Memory B cell (primary cell): ENCODE results near the gene MEFV.

Experiments
- ATAC-seq: fragments of 150-1000 bp; cut with Tn5 transposase; 2 replicates; pipeline ENCODE4 v1.10.0; 2021; ENCODE audit warnings: low read depth, mild to moderate bottlenecking, moderate library complexity
- DNase-seq, 2 donors: peaks; one replicate each; pipeline ENCODE4 v3.0.0; 2022; ENCODE audit warnings: low spot score in 2 of 2
- H3K27ac Mint-ChIP-seq: one replicate; pipeline ENCODE4 v1.8.0; 2022; ENCODE audit warnings: mild to moderate bottlenecking, moderate library complexity, mixed read lengths
- H3K27me3 Mint-ChIP-seq: one replicate; pipeline ENCODE4 v1.8.0; 2022; ENCODE audit warnings: mixed read lengths
- H3K36me3 Mint-ChIP-seq: one replicate; pipeline ENCODE4 v1.8.0; 2022; ENCODE audit warnings: mild to moderate bottlenecking, mixed read lengths
- H3K4me1 Mint-ChIP-seq: one replicate; pipeline ENCODE4 v1.8.0; 2022; ENCODE audit warnings: mixed read lengths
- H3K4me3 Mint-ChIP-seq: one replicate; pipeline ENCODE4 v1.8.0; 2022; ENCODE audit warnings: mild to moderate bottlenecking, moderate library complexity, mixed read lengths
- H3K9me3 Mint-ChIP-seq: one replicate; pipeline ENCODE4 v1.8.0; 2022; ENCODE audit warnings: mixed read lengths

MEFV gene

GRCh38 chr16:3256146-3256865 is at the start of gene MEFV:
Gene MEFV, minus strand, starts transcription at chr16:3256633. Its CDS starts 46 bp downstream, at chr16:3256587.
- Mint-ChIP-seq H3K4me3 (no peak within 1 kb of the TSS), H3K27ac (no peak within 1 kb of the TSS), H3K36me3 (peaks cover 1% of the 10 kb centered on the region), H3K4me1 (no peaks in the 10 kb centered on the region), H3K27me3 (peaks cover 6% of the 10 kb centered on the region), H3K9me3 (no peaks in the 10 kb centered on the region)
- DNase-seq, result no peak
- no peak for ATAC-seq

- H3K27ac Mint-ChIP-seq, result peak overlapping the region; percentile 73
- H3K36me3 Mint-ChIP-seq, result peaks cover 34% of the 10 kb centered on the region
- ATAC-seq, result no peak
- DNase-seq, result no peak
- peaks cover 12% of the 10 kb centered on the region for H3K4me1 Mint-ChIP-seq
- no peaks in the 10 kb centered on the region for H3K27me3 Mint-ChIP-seq
- H3K4me3 Mint-ChIP-seq, result peak overlapping the region; percentile 88
- H3K9me3 Mint-ChIP-seq, result peaks cover 12% of the 10 kb centered on the region
These were observed 49.6 kb upstream of the MEFV start for GRCh38 chr16:3306078-3306477.

GRCh38 chr16:3305109-3306068 is 49.0 kb upstream of the MEFV start, which contains the start of the genes TIGD7 and ZNF75A:
Gene TIGD7, minus strand, starts transcription at chr16:3305430. Its CDS starts 4,816 bp downstream, at chr16:3300614.
Gene ZNF75A, plus strand, starts transcription at chr16:3305497. Its CDS starts 2,932 bp downstream, at chr16:3308429.
- Mint-ChIP-seq H3K27ac (peak within 1 kb of the TSS; percentile 73), H3K36me3 (peaks cover 36% of the 10 kb centered on the region), H3K9me3 (peaks cover 12% of the 10 kb centered on the region), H3K4me3 (peak within 1 kb of the TSS; percentile 88), H3K27me3 (no peaks in the 10 kb centered on the region), H3K4me1 (peaks cover 12% of the 10 kb centered on the region)
- DNase-seq, result peak; percentile 72 to 80
- ATAC-seq, result peak; percentile 89

- ATAC-seq (no peak), DNase-seq (no peak)
- Mint-ChIP-seq H3K4me3 (peak overlapping the region; percentile 88), H3K27me3 (no peaks in the 10 kb centered on the region), H3K4me1 (peaks cover 12% of the 10 kb centered on the region), H3K27ac (peak overlapping the region; percentile 73), H3K9me3 (peaks cover 17% of the 10 kb centered on the region), H3K36me3 (peaks cover 39% of the 10 kb centered on the region)
These were observed 47.9 kb upstream of the MEFV start for GRCh38 chr16:3304370-3304769.

GRCh38 chr16:3295783-3296182 is 39.4 kb upstream of the MEFV start:
- Mint-ChIP-seq H3K4me3 (no peak overlapping the region), H3K36me3 (peaks cover 64% of the 10 kb centered on the region), H3K9me3 (peaks cover 25% of the 10 kb centered on the region), H3K27ac (no peak overlapping the region), H3K27me3 (no peaks in the 10 kb centered on the region), H3K4me1 (no peaks in the 10 kb centered on the region)
- no peak for ATAC-seq
- no peak for DNase-seq

- ATAC-seq (no peak), DNase-seq (no peak)
- Mint-ChIP-seq H3K9me3 (peaks cover 21% of the 10 kb centered on the region), H3K4me3 (no peak overlapping the region), H3K27me3 (no peaks in the 10 kb centered on the region), H3K36me3 (peaks cover 65% of the 10 kb centered on the region), H3K27ac (no peak overlapping the region), H3K4me1 (no peaks in the 10 kb centered on the region)
These were observed 38.8 kb upstream of the MEFV start for GRCh38 chr16:3295209-3295608.

GRCh38 chr16:3292604-3293003 is 36.2 kb upstream of the MEFV start:
- H3K4me1 Mint-ChIP-seq, result no peaks in the 10 kb centered on the region
- no peak overlapping the region for H3K27ac Mint-ChIP-seq
- peaks cover 16% of the 10 kb centered on the region for H3K9me3 Mint-ChIP-seq
- no peak overlapping the region for H3K4me3 Mint-ChIP-seq
- peaks cover 72% of the 10 kb centered on the region for H3K36me3 Mint-ChIP-seq
- H3K27me3 Mint-ChIP-seq, result no peaks in the 10 kb centered on the region
- no peak for ATAC-seq
- no peak for DNase-seq

GRCh38 chr16:3289998-3290673 is 33.7 kb upstream of the MEFV start:
- Mint-ChIP-seq H3K27me3 (no peaks in the 10 kb centered on the region), H3K4me1 (peaks cover 1% of the 10 kb centered on the region), H3K9me3 (peaks cover 12% of the 10 kb centered on the region), H3K36me3 (peaks cover 78% of the 10 kb centered on the region), H3K4me3 (no peak overlapping the region), H3K27ac (no peak overlapping the region)
- no peak for ATAC-seq
- no peak for DNase-seq

- H3K4me3 Mint-ChIP-seq, result no peak overlapping the region
- peaks cover 18% of the 10 kb centered on the region for H3K4me1 Mint-ChIP-seq
- H3K27me3 Mint-ChIP-seq, result no peaks in the 10 kb centered on the region
- ATAC-seq (no peak), DNase-seq (no peak)
- no peak overlapping the region for H3K27ac Mint-ChIP-seq
- no peaks in the 10 kb centered on the region for H3K9me3 Mint-ChIP-seq
- peaks cover 42% of the 10 kb centered on the region for H3K36me3 Mint-ChIP-seq
These were observed 28.7 kb upstream of the MEFV start for GRCh38 chr16:3285131-3285530.

GRCh38 chr16:3283543-3284447 is 27.4 kb upstream of the MEFV start:
- H3K4me1 Mint-ChIP-seq, result peaks cover 18% of the 10 kb centered on the region
- H3K27me3 Mint-ChIP-seq, result no peaks in the 10 kb centered on the region
- H3K4me3 Mint-ChIP-seq, result peak overlapping the region; percentile 94
- ATAC-seq, result no peak
- no peak for DNase-seq
- H3K36me3 Mint-ChIP-seq, result peaks cover 30% of the 10 kb centered on the region
- peak overlapping the region; percentile 93 for H3K27ac Mint-ChIP-seq
- H3K9me3 Mint-ChIP-seq, result no peaks in the 10 kb centered on the region

- peaks cover 18% of the 10 kb centered on the region for H3K4me1 Mint-ChIP-seq
- peak within 1 kb of the TSS; percentile 93 for H3K27ac Mint-ChIP-seq
- peak within 1 kb of the TSS; percentile 94 for H3K4me3 Mint-ChIP-seq
These were observed 26.5 kb upstream of the MEFV start, which contains the start of gene ZNF263 for GRCh38 chr16:3282730-3283542. Gene ZNF263, plus strand, starts transcription at chr16:3283491. Its CDS starts 328 bp downstream, at chr16:3283819.

GRCh38 chr16:3282103-3282729 is 25.8 kb upstream of the MEFV start:
- Mint-ChIP-seq H3K4me3 (peak overlapping the region; percentile 94), H3K9me3 (no peaks in the 10 kb centered on the region), H3K27me3 (no peaks in the 10 kb centered on the region), H3K4me1 (peaks cover 18% of the 10 kb centered on the region), H3K36me3 (peaks cover 20% of the 10 kb centered on the region), H3K27ac (peak overlapping the region; percentile 93)
- ATAC-seq, result peak; percentile 7
- DNase-seq, result no peak

More at GRCh38 chr16:3282730-3283542, 26.5 kb upstream of the MEFV start, which contains the start of gene ZNF263:
- H3K27me3 Mint-ChIP-seq, result no peaks in the 10 kb centered on the region
- no peaks in the 10 kb centered on the region for H3K9me3 Mint-ChIP-seq
- DNase-seq (peak; percentile 89 to 90), ATAC-seq (peak; percentile 85)
- H3K36me3 Mint-ChIP-seq, result peaks cover 24% of the 10 kb centered on the region
